ENCODE measurements around the gene DUSP22.

The DUSP22 gene

GRCh38 chr6:392441-393390, 100.4 kb downstream of the DUSP22 start:
- in situ Hi-C loops (cut with HindIII; ENCODE audit: low pct_ligation_motif_present, low pct_unique_long_range_greater_than_20kb, low sequenced_read_pairs) = no loop called here
- no peak for DNase-seq

- in situ Hi-C loops (cut with HindIII; ENCODE audit: low pct_ligation_motif_present, low pct_unique_long_range_greater_than_20kb, low sequenced_read_pairs) = no loop called here
- no peak for DNase-seq
Observed at GRCh38 chr6:393391-394221, 101.3 kb downstream of the DUSP22 start.

- no peak for DNase-seq
- in situ Hi-C loops (cut with HindIII; ENCODE audit: low pct_ligation_motif_present, low pct_unique_long_range_greater_than_20kb, low sequenced_read_pairs) = no loop called here
Observed at GRCh38 chr6:394641-395289, 102.5 kb downstream of the DUSP22 start.

- in situ Hi-C loops (cut with HindIII; ENCODE audit: low pct_ligation_motif_present, low pct_unique_long_range_greater_than_20kb, low sequenced_read_pairs) = no loop called here
- no peak for DNase-seq
Observed at GRCh38 chr6:395432-396125, 103.3 kb downstream of the DUSP22 start.

- no peak for DNase-seq
- in situ Hi-C loops (cut with HindIII; ENCODE audit: low pct_ligation_motif_present, low pct_unique_long_range_greater_than_20kb, low sequenced_read_pairs) = no loop called here
Observed at GRCh38 chr6:396126-396520, 103.8 kb downstream of the DUSP22 start.

- in situ Hi-C loops (cut with HindIII; ENCODE audit: low pct_ligation_motif_present, low pct_unique_long_range_greater_than_20kb, low sequenced_read_pairs) = no loop called here
- no peak for DNase-seq
Observed at GRCh38 chr6:397056-397455, 104.8 kb downstream of the DUSP22 start.

GRCh38 chr6:397604-398003, 105.3 kb downstream of the DUSP22 start:
- no peak for DNase-seq
- in situ Hi-C loops (cut with HindIII; ENCODE audit: low pct_ligation_motif_present, low pct_unique_long_range_greater_than_20kb, low sequenced_read_pairs) = no loop called here

GRCh38 chr6:398065-398464, 105.8 kb downstream of the DUSP22 start:
- in situ Hi-C loops (cut with HindIII; ENCODE audit: low pct_ligation_motif_present, low pct_unique_long_range_greater_than_20kb, low sequenced_read_pairs) = no loop called here

GRCh38 chr6:398558-399078, 106.3 kb downstream of the DUSP22 start:
- in situ Hi-C loops (cut with HindIII; ENCODE audit: low pct_ligation_motif_present, low pct_unique_long_range_greater_than_20kb, low sequenced_read_pairs) = no loop called here
- DNase-seq = no peak

More at GRCh38 chr6:398065-398464, 105.8 kb downstream of the DUSP22 start:
- no peak for DNase-seq

GRCh38 chr6:399785-400534, 107.7 kb downstream of the DUSP22 start:
- in situ Hi-C loops (cut with HindIII; ENCODE audit: low pct_ligation_motif_present, low pct_unique_long_range_greater_than_20kb, low sequenced_read_pairs) = no loop called here
- DNase-seq = no peak

- in situ Hi-C loops (cut with HindIII; ENCODE audit: low pct_ligation_motif_present, low pct_unique_long_range_greater_than_20kb, low sequenced_read_pairs) = no loop called here
- DNase-seq = no peak
Observed at GRCh38 chr6:400815-401214, 108.5 kb downstream of the DUSP22 start.
